Measurements from ENCODE around the gene BCO2.

GRCh38 chr11:112229159-112229558, 53.8 kb downstream of the BCO2 start:
- TF ChIP-seq CTCF (IDR thresholded peaks at IDR 0.05 in 4 of 5, conservative IDR thresholded peaks at IDR 0.05 in 1 of 5) (no peak), POLR2A (IDR thresholded peaks at IDR 0.05) (no peak)
